ENCODE results near the gene C1orf167. TPM values are rescaled to one million over a fixed set of nuclear protein-coding genes. Genes with fewer than 3 reads are reported as not detected.

C1orf167 gene, protein sequence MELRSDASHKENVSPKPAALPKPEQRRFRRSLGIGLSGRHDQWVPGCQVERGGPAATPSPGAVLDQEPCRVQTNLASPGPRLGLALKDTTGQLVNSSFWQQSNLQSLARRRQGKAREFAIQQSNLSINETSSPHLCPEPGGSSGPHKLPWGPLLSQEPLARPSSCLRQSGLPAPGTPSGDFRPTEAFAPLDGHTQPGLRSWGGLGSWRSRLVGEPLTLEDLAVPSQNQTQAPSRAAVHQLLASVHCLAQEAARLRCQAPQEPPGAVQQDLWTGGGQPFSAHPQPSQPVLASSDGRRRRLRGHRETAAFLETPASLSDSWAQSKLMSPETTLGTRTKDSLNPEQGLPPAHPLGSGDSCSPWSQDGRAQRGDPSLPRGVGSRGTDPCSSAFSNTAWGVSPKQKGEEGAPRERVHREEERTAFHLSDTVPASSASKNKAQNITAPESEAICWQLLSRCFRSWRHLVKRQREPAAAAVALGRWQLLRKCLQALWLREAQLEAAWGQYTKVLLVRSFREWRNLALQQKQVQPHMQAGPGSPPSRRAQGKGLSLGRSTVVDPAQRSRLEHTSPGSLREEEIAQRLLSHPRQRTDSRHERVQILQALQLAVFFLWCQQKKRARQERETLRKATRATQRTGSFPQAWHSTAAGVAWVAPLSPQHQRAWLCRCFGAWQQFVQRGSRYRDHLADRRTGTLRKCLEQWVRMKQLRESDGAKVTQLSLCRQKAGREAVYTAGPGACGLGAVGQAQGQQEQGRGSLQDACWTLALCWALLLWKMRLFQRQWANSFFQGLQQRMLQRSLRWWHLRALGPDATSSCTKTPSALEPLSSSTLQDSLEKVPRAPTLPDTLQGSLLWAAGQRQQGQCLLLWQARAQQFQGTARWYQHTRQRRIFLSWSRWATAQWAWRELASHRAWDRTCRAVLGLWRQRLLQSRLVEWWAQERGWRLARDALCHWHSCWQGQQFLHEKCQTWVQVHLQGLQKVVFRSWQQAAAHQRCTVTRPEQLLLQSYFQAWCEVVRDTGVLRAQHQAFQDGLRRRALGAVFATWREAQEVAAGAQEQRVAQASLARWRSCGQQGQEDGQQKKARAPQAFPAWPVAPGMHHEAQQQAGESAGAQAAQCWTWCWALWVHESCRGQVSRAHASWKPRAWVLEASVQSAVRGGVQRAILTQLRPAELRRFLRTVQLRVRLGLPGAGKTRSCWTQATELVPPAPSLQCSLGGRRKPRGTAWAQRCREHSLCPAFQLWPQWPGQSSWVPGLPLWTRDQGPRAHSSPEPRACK (N-terminal part only)
- polyA plus RNA-seq (2013, experiment 1 of 2; ENCODE audit: insufficient read length), result 0.22 TPM
- not detected for polyA plus RNA-seq (2013, experiment 2 of 2; ENCODE audit: insufficient read length)

DNA sequence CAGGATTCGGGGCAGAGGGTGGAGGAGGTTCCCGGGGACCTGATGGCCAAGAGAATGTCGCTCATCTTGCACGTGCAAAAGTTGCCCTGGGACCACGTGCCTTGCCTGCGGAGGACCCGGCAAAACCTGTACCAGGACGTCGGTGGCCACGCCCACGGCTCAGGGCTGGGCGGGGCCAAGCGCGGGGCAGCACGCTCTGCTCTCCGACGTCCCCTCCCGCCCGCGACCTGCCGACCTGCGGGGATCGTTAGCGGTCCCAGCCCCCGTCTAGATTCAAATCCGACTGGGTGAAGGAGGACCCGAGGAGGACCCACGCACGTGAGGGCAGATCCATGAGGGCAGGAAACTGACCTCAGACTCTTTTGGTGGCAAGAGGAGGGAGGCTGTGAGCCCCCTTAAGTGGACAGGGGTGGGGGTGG is at the start of gene C1orf167:
Gene C1orf167 (plus strand): TSS at position 206 of the 419 bp plus-strand sequence. CDS start 2,208 bp downstream, outside the sequence.
- DNase-seq, result no peak

DNA sequence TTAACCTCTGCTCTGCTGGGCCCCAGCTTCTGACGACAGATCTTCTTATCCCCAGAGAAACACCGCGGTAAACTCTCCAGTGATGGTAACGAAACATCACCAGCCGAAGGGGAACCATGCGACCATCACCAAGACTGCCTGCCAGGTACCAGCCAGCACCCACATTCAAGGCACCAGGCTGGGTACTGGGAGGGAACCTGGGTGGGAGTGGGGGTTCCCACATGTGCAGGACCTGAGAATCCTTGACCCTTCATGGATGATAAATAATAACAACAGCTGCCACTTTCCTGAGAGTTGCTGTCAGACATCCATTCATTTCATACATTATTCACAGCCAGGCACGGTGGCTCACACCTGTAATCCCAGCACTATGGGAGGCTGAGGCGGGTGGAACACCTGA is 49.7 kb upstream of the C1orf167 start:
- DNase-seq, result no peak

DNA sequence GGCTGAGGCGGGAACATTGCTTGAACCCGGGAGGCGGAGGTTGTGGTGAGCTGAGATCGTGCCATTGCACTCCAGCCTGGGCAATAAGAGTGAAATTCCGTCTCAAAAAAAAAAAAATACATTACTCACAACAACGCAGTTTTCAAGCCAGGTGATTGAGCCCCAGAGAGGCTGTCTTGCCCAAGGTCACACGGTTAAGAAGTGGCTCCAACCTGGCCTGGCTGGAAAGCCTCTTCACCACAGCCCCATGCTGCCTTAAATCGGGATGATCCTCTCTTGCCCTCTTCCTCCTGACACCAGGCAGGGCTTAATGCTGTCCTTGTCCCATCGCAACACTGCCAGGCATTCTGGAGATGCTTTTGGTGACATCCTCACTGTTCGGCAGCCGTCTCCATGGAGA is 48.9 kb upstream of the C1orf167 start:
- DNase-seq, result no peak

DNA sequence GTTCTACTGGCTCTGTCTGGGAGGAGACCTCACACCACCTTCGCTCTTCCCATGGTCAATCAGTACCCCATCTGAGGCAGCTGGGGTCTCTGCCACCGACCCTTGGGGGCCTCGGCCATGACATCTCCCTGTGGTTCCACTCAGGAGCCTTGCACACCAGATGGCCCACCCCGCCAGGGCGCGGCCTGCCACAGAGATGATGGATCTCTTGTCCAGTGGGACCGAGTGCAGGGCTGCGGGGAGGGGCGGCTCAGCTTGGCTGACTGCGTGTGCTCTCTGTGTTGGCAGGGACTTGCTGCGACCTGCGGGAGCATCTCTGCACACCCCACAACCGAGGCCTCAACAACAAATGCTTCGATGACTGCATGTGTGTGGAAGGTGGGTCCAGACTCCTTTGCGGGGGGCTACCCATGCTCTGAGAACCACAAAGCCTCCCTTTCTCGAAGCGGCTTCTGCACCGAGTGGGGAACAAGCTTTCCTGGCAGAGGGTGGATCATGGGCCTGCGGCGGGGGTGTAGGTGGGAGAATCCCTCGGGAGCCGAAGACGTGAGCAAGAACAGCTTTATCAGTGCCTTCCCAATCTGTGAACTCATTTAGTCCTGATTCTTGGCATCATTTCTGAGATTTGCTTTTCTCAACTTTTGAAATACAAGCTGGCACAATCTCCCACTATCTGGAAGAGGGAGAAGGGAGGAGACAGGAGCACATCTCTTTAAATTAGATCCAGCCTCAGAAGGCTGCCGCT is 47.0 kb upstream of the C1orf167 start:
- DNase-seq, result no peak

DNA sequence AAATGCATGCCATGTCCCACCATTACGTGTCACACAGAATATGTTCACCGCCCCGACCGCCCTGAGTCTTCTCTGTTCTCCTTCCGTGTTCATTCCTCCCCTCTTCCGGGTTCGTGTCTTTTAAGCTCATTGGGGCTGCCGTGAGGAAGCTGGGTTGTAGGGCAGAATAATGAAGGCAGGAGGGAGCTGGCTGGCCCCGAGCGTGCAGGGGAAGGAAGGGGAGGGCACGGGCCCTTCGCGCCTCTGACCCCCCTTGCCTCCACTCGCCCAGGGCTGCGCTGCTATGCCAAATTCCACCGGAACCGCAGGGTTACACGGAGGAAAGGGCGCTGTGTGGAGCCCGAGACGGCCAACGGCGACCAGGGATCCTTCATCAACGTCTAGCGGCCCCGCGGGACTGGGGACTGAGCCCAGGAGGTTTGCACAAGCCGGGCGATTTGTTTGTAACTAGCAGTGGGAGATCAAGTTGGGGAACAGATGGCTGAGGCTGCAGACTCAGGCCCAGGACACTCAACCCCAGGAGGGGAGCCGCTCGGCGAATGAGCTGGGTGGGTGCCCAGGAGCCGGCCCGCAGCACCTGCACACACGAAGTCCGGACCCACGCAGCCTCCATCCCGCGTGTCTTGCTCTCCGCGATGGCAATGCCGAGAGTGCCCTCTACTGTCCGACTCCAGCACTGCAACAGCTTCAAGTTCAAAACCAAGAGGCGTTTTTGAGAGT is 42.5 kb upstream of the C1orf167 start:
- DNase-seq, result peak; percentile 52

DNA sequence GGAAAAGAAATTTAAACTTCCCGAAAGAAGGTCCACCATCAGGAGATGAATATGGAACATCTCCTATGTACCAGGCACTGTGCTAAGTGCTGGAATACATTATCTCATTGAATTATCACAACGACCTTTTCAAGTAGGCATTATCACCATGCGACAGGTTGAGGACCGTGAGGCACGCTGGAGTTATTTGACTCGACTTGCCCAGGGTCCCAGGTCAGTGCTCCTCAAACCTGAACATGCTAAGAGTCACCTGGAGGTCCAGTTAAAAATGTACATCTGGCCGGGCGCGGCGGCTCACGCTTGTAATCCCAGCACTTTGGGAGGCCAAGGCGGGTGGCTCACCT is 42.0 kb upstream of the C1orf167 start:
- no peak for DNase-seq

DNA sequence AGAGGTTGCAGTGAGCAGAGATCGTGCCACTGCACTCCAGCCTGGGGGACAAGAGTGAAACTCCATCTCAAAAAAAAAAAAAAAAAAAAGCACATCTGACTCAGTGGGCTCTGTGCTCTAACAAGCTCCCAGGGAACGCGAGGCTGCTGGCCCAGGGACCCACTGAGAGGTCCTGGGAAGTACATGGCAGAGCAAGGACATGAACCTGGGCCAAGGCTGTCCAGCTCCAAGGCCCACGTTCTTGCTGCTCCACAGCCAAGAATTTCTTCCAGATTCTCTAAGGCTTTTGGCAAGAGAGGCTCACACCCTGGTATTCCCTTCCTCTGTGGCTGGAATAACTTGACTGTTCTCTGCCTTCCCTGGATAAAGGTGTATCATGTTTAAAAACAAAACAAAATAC is 41.5 kb upstream of the C1orf167 start:
- no peak for DNase-seq

DNA sequence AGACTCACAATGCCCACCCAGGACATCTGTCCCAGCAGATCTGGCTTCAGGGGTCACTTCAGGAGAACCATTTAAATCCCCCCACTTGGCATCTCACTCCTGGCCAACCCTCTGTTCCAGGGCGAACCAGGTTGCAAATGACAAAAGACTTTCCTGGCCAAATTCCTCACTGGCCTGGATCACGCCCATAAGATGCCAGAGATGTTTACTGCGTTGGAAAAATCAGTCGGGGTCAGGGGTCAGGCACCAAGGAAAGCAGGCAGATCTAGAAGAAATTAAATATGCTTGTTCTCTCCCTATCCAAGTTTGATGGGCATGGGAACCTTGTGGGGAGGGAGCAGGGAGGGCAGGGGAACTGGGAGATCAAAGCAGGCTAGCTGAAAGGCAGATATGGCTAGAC is 40.7 kb upstream of the C1orf167 start:
- no peak for DNase-seq

DNA sequence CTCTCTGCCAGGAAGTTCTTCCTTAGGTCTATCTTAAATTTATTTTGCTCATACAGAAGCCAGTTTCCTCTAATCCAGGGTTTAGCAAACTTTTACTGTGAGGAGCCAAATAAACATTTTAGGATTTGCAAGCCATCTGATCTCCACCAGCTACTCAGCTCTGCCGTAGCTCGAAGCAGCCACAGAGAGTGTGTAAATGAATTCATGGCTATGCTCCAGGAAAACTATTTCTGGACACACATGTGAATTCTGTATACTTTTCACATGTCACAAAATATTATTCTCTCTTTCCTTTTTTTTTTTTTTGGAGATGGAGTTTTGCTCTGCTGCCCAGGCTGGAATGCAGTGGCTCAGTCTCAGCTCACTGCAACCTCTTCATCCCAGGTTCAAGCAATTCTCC is 39.5 kb upstream of the C1orf167 start:
- DNase-seq, result no peak

DNA sequence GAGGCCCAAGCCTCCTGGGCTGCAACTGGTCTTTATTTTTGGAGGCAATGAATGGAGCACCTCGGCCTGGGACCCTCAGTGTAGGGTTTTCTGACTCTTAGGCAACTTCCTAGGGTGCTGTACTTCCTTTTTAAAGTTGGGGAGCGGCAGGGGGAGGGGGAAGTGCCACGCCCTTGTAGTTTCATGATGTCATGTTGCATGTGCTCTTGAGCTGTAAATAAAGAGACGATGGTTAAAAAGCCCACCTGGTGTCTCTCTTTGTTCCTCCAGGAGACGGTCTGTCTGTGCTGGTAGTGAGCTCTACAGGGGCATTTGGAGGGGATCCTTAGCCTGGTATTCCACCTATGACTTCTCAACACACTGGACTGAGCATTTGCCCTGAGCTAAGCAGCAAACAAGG is 36.4 kb upstream of the C1orf167 start:
- no peak for DNase-seq

DNA sequence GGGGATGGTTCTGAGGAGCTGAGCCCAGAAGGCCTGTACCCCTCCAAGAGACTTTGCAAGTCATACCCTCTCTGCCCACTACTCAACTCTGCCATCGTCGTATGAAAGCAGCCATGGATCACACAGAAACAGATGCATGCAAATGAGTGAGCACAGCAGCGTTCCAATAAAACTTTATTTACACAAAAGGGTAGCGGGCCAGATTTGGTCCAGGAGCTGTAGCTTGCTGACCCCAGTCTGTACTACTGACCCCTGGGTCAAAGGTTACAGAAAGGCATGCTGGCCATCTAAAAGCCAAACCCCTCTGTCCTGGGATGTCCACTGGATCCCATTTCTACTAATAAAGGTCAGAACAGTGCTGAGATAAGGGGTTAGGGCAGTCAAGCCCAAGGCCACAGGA is 34.9 kb upstream of the C1orf167 start:
- no peak for DNase-seq

DNA sequence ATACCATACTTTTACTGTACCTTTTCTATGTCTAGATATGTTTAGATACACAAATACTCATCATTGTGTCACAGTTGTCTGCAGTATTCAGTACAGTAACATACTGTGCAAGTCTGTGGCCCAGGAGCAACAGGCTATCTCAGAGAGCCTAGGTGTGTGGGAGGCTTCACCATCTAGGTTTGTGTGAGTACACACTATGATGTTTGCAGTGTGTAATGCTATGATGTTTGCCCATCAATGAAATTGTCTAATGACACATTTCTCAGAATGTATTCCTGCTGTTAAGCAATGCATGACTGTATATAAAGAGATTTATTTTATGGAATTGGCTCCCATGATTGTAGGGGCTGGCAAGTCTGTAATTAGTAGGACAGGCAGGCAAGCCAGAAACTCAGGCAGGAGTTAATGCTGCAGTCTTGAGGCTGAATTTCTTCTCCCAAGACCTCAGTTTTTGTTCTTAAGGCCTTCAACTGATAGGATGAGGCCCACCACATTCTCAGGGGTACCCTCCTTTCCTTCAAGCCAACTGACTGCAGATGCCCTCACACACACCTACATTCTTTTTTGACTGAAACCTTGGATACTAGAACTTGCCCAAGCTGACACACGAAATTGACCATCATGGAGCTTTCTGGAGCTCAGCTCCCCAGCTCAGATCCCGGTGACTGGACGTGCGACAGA is 33.7 kb upstream of the C1orf167 start:
- no peak for DNase-seq

DNA sequence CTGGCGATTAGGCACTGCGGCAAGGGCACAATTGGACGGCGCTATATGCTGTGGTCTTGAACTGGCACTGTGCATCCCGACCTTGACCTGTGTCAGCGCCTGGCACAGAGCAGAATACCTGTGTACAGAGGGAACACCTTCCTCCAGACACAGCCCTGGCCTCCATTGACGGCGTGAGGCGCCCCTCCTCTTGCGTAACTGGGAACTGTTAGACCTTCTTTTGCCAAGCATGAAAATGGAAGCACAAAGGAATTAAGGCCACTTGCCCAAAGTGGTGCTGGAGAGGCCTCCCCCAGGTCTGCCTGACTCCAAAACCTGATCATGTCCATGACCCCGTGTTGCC is 32.9 kb upstream of the C1orf167 start:
- no peak for DNase-seq

DNA sequence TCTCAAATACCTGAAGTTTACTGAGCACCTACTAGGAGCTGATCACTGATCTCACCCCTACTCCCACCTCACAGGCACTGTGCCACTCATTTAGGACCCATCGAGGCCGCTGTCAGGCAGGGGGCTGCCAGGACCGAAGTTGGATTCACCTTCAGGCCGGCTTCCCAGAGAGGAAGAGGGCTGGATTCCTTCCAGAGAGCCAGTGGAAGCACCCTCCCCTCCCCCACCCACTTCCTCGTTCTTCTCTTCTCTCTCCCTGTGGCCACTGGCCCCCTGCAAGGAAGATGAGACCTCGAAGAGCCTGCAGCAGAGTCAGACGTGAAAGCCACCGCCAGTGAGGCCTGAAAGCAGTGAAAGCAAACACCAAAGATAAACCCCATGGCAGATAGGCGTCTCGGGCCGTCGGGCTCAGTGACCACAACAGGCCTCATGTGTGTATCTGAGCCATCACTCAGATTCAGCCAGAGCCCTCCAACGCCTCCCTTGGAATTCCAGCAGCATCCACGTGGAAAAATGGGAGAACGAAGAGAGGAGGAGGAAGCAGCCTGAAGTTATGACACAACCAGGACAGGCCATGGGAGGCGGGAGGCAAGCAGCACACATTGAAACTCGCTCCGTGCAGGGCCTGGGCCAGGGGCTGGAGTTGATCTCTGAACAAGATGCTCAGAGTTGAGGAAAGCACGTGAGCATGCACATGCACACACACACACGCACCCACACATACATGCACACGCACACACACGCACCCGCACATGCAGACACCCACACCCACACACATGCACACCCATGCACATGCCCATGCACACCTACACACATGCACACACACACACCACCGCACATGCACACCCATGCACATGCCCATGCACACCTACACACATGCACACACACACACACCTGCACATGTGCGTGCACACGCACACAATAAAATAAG is 32.2 kb upstream of the C1orf167 start:
- DNase-seq, result no peak

DNA sequence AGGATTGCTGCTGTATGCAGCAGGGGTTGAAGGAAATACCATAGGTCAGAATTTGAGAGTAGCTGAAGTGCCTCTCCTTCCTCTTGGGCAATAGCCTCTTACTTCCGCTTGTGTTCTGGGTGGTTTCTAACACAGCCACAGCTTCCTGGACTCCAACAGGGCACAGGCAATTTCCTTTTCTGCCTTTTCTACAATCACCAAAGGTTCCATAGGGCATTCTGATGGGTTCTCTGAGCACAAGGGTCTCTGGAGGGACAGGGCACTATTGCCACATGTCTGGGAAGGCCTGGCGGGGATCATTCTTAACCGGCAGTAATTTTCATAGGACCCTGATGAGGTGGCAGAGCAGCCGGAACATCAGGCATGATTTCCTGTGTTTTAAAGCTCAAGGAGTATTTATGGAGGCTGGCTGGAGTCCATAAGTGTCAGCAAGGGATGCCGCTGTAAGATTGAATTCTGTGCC is 31.5 kb upstream of the C1orf167 start:
- DNase-seq, result no peak

DNA sequence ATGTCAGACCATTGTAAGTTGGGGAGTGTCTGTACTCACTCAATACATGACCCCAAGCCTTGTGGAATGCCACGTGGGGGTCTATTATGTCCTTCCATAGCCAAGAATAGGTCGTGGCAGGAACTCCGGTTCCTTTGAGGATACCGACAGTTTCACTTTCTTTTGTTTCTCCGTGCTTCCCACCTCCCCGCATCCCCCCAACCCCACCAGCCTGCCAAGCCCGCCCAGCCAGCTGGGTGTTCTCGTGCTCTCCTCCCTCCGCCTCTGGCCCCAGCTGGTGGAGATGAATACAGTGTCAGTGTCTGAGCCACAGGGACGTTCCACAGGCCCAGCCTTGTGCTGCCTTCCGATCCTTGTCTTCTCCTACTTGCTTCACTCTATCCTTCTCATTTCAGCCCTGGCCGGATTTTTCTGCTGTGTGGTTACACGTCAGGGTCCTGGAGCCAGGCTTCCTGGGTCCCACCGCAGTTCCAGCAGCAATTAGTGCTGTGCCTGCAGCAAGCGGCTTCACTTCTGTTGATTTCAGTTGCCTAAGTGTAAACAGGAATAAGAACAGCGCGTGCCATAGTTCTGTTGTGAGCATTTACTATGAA is 30.2 kb upstream of the C1orf167 start:
- peak; percentile 41 for DNase-seq

DNA sequence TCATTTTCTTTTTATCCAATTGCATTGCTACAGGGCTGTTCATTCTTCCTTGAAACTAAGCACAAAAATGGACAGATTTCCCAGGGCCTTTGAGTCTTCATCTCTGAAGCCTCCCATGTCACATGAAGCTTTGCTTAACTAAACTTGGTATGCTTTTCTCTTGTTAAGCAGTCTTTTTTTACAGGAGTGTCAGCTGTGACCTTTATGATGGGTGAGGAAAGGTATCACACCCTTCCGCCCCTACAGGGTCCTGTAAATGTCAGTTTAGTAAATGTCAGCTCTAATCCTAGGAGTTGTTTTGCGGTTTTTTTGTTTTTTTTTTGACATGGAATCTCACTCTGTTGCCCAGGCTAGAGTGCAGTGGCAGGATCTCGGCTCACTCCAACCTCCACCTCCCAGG is 28.7 kb upstream of the C1orf167 start:
- no peak for DNase-seq

DNA sequence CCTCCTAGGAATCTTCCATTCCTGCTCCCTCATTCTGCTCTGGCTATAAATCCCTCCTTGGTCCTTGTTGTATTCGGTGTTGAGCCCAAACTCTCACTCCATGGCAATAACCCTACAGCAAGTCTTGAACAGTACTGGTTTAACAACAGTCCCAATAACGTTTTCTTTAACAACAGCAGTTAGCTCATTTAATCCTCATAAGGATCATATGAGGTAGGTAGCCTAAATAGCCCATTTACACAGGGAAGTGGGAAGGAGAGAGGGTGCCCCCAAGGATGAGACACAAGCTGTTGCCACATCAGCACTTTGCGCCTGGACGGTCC is 26.5 kb upstream of the C1orf167 start:
- DNase-seq, result no peak
